GM19438 (cell line): ENCODE data around the gene NR1H4.
"Not testable (repeated sequence)": the region's sequence is repeated elsewhere in the genome, so short reads cannot be mapped to it uniquely, and the experiment has no call there.

Source experiments
- ATAC-seq: cut with Tn5 transposase; IDR thresholded peaks from one replicate; pipeline ENCODE4 v1.9.1; 2021; ENCODE audit warnings: low read depth; ENCODE audit not compliant: unreplicated experiment

The NR1H4 gene

DNA sequence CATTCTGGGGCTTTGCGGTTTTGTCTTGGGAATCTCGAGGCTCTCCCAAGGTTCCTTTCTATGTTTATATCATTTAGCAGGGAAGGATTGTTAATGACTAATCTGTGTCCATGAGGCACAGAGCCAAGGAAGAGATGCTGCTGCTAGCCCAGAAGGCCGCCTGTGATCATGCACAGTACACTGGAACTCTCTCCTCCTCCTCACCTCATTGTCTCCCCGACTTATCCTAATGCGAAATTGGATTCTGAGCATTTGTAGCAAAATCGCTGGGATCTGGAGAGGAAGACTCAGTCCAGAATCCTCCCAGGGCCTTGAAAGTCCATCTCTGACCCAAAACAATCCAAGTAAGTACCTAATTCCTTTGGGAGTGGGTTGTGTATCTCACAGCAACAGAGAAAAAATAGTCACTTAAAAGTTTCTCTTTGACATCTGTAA is at the start of gene NR1H4:
Gene NR1H4, plus strand, starts transcription at position 151 of the 435 bp plus-strand sequence. CDS start 19,458 bp downstream, outside the sequence.
- ATAC-seq: no peak

GRCh38 chr12:100426145-100426544 is 47.5 kb upstream of the NR1H4 start:
- ATAC-seq: no peak

DNA sequence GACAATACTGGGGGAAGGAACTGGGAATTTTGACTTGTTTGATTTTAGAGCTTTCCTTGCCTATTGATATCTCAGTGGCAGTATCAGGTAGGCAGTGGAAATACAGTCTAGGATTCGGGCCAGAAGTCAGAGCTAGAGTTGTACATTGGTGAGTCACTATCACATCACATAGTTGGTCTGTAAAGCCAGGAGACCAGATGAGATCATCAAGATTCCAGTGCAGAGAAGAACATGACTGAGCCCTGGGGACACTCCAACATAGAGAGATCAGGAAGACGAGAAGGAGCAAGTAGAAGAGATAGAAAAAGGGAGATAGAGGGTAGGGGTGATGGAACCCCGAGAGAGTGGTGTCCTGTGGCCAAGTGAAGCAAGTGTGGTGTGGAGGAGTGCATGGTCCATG is 46.6 kb upstream of the NR1H4 start:
- ATAC-seq: no peak

DNA sequence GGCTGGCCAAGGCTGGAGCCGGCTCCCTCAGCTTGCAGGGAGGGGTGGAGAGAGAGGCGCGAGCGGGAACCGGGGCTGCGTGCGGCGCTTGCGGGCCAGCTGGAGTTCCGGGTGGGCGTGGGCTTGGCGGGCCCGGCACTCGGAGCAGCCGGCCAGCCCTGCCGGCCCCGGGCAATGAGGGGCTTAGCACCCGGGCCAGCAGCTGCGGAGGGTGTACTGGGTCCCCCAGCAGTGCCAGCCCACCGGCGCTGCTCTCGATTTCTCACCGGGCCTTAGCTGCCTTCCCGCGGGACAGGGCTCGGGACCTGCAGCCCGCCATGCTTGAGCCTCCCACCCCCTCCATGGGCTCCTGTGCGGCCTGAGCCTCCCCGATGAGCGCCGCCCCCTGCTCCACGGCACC is 43.4 kb upstream of the NR1H4 start:
- not testable (repeated sequence) for ATAC-seq

DNA sequence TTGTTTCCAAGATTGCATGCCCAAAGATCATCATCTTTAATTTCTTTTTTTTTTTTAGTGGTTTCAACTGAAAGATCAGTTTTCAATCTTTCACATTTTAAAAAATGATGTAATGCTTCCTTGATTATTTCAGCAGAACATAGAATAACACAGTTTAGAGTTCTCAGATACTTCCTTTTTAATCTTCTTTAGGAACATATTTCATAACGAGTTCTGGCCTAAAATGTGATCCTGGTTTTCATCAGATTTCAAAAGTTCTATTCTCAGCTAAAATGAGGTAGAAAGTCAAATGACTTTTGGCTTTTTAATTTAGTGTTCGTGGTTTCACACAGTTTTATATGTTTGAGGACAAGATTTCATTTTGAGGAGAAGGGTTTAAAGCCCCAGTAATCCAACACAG is 40.0 kb upstream of the NR1H4 start:
- ATAC-seq: no peak

- no peak for ATAC-seq
These were observed 39.5 kb upstream of the NR1H4 start for GRCh38 chr12:100434177-100434576.

GRCh38 chr12:100435957-100436356 is 37.7 kb upstream of the NR1H4 start:
- no peak for ATAC-seq

GRCh38 chr12:100437038-100437841 is 36.4 kb upstream of the NR1H4 start:
- ATAC-seq: no peak

DNA sequence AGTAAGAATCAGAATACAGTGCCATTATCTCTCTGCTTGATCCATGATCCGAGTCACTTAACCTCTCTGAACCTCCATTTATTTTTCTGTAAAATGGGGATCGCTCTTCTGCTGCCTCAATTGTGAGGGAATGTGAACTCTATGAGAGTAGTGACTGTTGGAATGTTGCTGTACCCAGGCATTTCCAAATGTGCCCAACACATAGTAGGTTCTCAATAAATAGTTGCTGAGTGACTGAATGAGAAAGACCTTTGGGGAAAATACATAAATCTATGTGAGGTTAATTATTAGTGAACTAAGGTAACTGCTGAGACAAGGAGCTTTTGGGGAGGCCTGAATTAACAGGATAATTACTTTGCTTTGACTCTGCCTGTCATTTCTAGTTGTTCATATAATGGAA is 33.9 kb upstream of the NR1H4 start:
- ATAC-seq: no peak

GRCh38 chr12:100442403-100442802 is 31.3 kb upstream of the NR1H4 start:
- no peak for ATAC-seq

DNA sequence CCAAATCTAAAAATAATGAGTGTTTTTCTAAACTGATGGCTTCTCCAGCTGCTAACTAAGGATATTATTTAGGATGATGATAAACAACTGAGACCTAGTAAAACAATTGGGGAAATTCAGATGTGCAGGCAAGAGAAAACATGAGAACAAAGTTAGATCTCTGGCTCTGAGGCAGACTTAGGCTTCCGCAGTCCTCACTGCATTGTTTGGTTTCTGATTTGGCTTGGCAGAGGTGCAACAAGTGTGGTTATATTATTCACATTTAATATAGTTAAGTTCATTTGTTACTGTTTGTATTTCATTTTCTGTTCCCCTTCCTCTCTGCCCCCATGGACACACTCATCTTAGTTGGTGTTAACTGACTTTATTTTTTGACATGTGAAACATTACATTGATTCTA is 30.2 kb upstream of the NR1H4 start:
- no peak for ATAC-seq

- no peak for ATAC-seq
These were observed 28.6 kb upstream of the NR1H4 start for GRCh38 chr12:100445081-100445481.

- ATAC-seq: no peak
These were observed 26.3 kb upstream of the NR1H4 start for GRCh38 chr12:100447381-100447780.

GRCh38 chr12:100448656-100449055 is 25.0 kb upstream of the NR1H4 start:
- no peak for ATAC-seq

DNA sequence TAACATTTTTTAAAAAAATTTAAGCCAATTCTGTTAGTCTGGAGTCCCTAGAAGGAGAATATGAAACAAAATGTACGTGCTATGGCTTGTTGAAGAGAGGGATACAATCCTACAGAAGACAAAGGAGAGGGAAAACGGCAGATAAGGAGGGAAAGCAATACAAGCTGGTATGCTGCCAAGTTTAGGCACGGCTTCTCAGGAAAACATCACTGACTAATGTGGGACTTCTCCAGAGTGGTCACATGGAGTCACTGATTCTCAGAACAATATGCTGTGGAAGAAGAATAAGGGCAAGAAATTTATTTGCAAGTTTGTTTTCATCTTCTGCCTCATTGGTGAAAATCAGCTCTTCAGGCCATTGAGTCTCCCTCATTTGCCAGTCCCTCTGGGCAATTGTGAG is 22.9 kb upstream of the NR1H4 start:
- no peak for ATAC-seq

GRCh38 chr12:100453951-100454350 is 19.7 kb upstream of the NR1H4 start:
- ATAC-seq: no peak

DNA sequence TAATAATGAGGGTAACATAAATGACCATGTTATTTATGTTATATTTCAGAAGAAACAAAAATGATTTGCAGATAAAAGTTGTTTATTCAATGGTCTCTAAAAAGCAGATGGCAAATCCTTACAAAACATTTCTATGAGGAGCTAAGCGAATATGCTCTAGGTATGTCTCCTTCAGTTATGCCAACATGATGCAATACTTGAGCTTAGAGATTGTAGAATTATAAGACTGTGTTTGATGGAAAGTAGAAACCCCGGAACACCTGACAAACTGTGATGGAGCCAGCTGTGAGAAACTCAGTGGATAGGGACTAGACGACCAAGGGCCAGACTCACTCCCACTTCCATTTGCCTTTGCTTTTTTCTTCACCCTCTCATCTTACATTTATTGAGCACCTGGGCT is 17.8 kb upstream of the NR1H4 start:
- ATAC-seq: no peak

GRCh38 chr12:100458191-100458590 is 15.5 kb upstream of the NR1H4 start:
- ATAC-seq: no peak

DNA sequence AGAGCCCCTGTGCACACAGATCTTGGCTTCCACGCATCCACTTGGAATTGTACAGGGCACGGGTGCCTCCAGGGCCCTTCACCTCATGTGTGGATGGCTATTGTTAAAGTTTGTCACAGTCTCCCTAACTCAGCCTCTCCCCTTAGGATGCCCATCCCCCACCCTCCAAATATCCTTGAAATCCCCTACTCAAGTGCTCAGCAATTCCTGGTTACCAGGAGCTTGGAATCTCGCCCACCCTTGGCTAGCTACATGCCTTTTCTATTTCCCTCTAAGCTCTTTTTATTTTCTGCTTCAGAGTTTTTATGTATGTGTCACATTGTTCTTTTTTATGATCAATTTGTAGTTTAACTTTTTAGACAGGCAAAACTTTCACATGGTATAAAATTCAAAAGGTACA is 13.0 kb upstream of the NR1H4 start:
- ATAC-seq: no peak

DNA sequence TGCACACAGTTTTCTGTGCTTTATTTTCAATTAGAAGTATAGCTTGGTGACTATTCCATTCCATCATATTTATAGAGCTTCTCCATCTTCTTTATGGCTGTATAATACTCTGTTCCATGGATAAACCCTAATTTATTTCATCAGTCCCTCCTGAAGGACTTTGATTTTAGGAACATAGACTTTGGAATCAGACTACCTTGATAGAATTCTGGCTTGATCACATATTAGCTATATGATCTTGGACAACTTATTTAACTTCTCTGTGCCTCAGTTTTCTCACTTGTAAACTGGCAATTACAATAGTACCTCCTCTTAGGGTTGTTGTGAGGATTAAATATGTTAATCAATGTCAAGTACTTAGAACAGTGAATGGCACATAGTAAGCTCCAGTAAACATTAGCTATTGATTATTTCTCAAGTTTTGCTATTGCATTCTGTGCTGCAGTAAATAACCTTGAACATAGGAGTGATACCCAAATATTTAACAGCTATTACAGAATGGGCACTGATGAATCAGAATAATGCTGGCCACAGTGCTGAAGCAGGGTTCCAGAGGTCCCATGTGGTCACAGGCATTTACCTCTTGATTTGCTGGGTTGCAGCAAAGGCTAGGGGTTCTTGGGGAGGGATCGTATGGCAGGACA is 12.2 kb upstream of the NR1H4 start:
- ATAC-seq: no peak

GRCh38 chr12:100463661-100464060 is 10.0 kb upstream of the NR1H4 start:
- ATAC-seq: no peak

GRCh38 chr12:100464529-100464928 is 9.1 kb upstream of the NR1H4 start:
- ATAC-seq: no peak
